ENCODE data around the gene RASGEF1B. TPM values are rescaled to one million over a fixed set of nuclear protein-coding genes. Genes with fewer than 3 reads are reported as not detected.

Gene RASGEF1B
- total RNA-seq, 1 donor from 2014 or later = 8.4 TPM

DNA sequence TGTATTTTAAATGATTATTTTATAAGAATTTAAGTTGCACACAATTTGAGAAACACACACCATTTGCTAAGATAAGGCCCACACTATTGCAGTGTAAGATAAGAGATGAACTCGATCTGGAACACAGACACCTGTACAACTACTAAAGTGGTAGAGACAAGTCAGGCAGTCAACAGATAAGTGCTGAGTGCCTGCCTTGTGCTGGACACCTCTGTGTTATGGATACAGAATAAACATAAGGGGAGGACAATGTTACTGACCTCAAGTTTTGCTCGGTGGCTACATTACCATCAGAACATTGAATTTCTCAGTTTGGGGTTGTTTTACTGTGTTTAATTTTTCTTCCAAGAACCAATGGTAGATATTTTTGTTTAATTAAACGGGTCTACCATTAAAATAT is 74.1 kb downstream of the RASGEF1B start:
- no peak for DNase-seq (ENCODE audit: low spot score)

DNA sequence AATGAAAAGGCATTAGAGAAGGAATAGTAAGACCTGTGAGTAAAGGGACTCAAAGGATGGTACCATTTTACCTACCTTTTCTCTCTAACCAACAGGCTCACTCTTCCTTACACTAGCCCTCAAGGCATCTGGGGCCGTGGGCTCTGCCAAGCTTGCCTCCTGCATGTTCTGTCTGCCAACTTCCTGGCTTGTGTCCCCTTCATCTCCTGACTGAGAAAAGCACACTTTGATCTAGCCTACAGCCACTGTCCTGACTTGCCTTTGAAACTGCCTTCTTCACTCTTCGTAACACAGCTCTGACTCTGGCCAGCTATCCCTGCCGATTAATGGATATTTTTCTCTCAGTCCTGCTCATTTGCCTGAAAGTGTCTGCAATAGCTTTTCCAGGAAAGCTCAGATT is 76.5 kb downstream of the RASGEF1B start:
- DNase-seq (ENCODE audit: low spot score) = no peak

DNA sequence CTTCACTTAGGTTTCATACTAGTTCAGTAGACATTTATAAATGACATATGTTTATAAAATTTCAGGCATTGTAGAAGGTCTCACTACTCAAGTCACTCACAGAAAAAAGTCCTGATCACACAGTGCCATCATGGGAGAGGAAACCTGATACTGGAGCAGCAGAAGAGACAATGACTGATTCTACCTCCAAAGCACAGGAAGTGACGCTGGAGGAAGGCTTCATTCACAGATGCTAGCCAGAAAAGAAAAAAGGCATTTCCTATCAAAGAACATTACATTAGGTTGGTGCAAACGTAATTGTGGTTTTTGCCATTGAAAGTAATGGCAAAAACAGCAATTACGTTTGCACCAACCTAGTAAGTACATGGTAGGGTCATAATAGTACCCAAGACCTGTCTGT is 79.5 kb downstream of the RASGEF1B start:
- DNase-seq (ENCODE audit: low spot score) = no peak

DNA sequence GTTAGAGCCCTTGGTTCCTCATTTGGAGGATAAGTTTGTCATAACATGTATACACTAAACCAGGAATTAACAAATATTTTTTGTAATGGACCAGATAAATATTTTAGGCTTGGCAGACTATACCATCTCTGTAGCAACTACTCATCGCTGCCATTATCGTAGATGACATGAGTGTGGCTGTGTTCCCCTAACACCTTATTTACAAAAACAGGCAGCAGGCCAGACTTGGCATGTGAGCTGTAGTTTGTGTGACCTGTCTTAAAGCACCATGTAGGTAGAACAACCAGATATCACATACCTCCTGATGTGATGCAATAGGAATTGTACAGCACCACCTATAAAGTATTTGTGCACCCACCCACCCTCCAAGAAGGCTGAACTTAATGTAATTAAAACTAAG is 82.0 kb downstream of the RASGEF1B start:
- no peak for DNase-seq (ENCODE audit: low spot score)

DNA sequence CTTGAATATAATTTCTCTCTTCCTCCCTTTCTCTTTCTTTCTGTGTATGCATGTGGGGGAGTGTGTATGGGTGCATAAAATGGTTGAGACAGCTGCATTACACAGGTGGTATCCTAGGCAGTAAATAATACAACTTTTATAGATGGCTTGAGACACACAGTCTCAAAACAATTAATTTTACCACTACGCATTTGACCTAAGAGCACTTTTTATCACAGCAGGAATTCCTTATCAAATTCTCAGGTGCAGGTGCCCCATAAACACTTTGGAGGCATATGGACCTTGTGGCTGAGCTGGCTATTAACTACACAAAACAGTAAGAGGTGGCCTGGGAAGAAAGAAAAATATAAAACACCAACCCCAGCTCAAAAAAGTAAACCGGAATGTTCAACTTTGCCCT is 91.3 kb downstream of the RASGEF1B start:
- no peak for DNase-seq (ENCODE audit: low spot score)

DNA sequence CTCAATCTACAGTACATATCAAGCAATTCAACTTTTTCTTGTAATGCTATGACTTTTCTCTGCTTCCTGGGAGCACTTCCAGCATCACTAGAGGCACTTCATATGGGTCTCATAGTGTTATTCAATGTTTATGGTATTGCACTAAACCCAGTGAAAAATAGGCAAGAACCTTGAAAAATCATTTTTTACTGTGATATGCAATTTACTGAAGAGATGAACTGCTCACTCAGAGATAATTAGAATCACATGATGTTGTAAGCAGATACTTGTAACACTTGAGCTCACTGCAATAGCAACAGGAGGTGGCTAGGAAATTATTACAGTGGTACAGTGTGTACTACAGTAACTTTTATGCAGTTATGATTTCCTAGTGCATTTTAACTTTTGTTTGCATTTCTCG is 93.3 kb downstream of the RASGEF1B start:
- no peak for DNase-seq (ENCODE audit: low spot score)

DNA sequence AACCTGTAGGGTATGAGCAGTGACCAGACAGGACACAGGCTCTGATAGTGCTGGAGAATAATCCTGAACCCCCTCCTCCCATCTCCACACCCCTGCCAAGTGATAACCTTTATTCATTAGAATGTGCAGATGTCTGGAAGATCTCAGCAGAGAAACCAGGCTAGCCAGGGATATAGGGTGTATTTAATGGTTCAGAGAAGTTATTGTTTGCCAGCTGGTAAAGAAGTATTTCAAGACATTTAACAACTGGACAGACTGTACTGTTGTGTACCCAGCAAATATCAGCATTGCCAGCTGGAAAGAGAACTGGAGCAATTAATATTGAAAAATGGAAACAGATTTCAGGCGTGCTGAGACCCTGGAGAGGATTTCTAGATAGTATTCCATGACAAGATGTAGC is 94.5 kb downstream of the RASGEF1B start:
- DNase-seq (ENCODE audit: low spot score) = no peak

DNA sequence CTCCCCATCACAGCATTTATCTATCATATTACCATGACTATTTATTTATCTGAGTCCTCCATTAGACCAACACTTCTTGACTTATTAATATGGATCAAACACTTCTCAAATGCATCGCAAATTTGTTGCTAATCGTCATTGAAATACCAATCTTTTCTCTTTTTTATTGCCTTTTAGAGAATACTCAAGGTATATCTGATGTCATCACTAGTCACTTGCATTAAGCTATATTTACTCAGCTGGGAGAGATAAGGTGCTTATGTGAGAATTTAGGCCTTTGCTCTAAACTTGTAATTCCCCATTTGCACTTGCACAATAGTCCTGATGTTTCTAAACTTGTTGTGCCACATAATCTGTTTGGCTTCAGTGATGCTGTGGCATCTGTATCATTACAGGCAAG is 95.0 kb downstream of the RASGEF1B start:
- no peak for DNase-seq (ENCODE audit: low spot score)
